Right forelimb (tissue), 1 donor: ENCODE data around the gene CACNA1G.

ENCODE experiments used
- DNase-seq: peaks from one replicate; pipeline ENCODE4 v3.0.0-alpha.2; 2018

The CACNA1G gene

DNA sequence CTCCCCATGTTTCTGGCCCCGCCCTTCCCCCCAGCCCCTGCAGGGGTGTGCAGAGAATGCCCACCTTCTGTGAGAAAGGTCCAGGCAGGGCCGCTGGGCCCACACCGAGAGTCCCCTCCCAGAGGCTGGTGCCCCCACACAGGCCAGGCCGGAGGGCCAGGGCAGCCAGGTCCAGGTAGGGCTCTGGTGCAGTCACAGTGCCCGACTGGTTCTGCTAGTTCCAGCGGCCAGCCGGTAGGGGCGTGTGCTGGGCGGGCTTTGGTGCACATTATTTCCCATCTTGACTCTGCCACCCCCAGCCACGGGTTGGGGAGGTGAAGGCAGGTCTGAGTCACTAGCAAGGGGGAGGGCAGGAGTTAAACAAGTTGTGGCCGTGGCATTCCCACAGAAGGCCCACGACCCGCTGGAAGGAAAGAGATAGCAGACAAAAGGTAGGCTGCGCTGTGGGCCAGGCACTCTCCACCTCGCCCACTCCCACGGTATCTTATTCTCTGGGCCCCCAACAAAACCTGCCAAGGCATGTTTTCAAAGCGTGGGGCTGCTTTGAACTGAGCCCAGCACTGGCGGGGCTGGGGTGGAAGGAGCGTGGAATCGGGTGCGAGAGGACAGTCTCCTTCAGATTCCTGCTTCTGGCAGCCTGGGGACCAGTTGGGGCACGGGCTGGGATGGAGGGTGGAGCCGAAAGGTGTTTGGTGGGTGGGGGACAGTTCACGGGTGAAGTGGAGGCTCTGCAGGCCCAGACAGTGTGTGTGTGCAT lies 26.1 kb upstream of the CACNA1G start:
- DNase-seq, result no peak

DNA sequence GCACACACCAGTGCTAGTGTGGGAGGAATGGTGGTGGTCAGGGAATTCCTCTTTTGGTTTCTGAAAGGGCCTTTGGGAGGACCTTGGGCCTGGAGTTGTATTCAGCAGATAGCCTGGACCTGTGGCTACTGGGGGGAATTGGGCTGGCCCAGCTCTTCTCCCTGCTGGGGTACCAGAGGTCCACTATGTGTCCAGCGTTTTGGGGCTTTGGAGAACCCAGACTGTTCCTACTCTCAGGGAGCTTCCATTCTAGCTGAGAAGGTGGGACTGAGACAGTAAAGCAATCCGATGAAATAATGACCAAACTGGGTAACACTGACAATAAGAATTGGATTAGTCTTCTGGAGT lies 25.6 kb upstream of the CACNA1G start:
- no peak for DNase-seq

DNA sequence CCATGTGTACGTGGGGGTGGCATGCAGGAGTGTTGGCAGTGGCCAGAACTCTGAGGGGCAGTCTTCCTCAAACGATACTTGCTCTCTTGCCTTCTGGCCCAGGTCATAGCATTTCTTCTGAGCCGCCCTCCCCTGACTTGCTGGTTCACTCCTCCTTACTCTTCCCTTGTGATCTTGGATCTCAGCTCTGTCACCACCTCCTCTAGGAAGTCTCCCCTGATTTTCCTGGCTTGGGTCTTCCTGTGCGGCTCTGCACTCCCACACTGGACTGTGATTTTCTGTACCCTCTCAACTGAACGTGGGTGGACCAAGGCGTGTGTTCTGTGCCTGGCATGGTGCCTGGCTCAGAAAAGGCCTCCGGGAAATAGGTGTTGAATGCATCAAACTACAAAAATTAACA lies 25.1 kb upstream of the CACNA1G start:
- DNase-seq, result no peak

DNA sequence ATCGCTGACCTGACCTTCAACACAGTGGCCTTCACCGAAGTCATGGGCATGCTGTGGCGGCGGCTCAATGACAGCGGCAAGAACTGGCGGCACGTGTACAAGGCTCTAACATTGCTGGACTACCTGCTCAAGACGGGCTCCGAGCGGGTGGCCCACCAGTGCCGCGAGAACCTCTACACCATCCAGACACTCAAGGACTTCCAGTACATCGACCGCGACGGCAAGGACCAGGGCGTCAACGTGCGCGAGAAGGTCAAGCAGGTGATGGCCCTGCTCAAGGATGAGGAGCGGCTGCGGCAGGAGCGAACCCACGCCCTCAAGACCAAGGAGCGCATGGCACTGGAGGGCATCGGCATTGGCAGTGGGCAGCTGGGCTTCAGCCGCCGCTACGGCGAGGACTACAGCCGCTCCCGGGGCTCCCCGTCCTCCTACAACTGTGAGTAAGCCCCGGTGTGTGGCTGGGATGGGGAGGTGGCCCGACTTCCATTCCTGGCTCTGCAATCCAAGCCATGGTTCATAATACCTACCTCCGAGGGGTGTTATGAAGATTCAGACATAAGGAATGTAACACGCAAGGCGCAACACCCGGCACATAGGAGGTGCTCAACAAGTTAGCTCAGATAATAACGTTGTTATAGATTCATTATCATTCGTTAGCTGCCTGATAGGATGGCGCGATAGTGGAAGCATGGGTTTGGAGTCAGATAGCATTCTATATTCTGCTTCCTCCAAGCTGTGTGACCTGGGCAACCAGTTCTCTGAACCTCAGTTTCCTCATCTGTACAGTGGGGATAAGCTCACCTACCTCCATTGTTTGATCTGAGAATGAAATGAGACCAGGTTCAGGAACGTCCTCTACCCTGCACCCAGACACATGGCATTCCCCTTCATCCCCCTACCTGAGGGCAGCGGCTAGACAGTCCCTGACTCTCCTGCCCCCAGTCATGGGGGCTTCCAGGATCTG lies 23.6 kb upstream of the CACNA1G start:
- no peak for DNase-seq

DNA sequence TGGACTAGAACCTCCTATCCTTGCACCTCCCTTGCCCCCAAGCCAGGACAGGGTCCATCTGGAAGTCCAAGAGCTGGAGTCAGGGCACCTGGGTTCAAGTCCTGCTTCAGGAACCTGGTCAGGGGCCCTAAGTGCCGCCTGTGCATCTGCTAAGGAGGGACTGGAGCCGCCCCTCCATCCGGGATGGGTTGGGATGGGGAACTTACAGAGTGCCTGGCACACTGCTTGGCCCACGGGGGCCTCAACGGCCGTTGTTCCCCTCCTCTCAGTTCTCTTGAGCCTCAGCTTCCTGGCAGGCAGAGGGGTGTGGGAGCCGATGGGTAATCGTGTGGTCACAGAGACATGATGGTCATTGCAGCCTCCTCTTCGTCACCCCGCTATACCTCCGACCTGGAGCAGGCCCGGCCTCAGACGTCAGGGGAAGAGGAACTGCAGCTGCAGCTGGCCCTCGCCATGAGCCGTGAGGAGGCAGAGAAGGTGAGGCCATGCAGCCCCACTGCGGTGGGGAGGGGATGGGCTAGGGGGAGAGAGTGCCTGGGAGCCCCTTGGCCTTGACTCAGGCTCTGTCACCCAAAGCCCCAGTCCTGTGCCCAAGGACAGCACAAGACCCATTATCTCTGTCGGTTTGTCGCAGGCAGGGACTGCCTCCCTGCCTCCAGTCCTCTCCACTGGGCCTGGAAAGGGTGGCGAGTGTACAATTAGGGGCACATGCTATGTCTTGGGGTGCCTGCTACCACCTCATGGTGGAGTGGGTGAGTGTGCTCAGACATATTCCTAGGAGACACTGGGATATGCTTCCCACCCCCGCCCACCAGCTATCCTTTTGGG lies 22.6 kb upstream of the CACNA1G start:
- no peak for DNase-seq

DNA sequence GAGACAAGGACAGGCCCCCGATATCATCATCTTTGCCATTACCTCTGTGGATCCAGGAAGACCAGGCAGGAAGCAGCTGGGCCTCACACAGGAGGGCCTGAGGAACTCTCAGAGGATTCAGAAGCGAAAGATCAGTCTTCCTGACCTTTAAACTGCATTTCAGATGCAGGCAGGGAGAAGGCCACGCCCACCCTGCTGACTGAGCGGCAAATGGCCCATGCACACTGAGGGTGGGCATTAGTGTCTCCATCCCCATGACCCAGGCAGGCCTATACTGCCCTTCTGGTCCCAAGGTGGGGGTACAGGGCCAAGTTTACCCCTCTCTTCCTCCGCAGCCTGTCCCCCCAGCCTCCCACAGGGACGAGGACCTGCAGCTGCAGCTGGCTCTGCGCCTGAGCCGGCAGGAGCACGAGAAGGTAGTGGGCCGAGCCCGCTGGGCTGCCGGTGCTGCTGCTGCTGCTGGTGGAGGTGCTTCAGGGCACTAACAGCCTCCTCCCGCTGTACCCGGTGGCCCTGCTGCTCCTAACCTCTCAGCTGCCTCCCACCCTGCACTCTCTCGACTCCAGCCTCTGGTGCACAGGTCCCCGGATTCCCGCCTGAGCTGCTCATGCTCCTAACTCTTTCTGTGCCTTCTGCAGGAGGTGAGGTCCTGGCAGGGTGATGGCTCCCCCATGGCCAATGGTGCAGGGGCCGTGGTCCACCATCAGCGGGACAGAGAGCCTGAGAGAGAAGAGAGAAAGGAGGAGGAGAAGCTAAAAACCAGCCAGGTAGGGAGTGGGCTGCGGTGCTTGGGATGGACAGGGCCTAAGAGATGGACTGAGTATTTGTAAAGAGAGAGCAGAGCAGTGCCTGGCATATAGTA lies 21.7 kb upstream of the CACNA1G start:
- no peak for DNase-seq

DNA sequence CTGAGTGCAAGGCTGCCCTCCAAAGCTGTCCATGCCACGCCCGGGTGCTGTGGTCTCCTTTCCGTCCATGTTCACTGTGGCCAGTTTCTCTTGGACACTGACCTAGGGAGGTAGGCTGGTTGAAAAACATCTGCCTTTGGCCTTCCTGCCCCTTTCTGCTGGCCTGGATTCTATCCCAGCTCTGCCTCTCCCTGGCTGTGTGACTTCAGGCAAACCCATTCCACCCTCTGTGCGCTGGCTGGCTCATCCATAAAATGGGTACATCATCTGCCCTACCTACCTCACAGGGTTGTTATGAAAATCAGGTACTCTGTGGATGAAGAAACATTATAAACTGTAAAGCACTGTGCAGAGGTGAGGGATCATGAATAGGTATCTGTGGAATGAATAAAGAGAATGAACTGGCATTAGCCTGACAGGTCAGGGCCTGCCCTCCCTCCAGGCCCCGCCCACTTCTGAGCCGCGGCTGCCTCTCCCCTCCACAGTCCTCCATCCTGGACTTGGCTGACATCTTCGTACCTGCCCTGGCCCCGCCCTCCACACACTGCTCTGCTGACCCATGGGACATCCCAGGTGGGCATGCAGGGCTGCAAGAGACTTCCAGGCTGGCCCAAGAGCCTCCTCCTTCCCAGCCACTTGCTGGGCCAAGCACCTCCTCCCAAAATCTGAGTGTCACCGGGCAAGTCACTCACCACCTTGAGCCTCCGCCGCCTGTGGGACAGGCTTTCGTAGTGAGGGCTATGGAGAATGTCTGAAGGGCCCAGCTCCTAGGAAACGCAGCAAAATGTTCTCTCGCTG lies 20.6 kb upstream of the CACNA1G start:
- DNase-seq, result no peak

DNA sequence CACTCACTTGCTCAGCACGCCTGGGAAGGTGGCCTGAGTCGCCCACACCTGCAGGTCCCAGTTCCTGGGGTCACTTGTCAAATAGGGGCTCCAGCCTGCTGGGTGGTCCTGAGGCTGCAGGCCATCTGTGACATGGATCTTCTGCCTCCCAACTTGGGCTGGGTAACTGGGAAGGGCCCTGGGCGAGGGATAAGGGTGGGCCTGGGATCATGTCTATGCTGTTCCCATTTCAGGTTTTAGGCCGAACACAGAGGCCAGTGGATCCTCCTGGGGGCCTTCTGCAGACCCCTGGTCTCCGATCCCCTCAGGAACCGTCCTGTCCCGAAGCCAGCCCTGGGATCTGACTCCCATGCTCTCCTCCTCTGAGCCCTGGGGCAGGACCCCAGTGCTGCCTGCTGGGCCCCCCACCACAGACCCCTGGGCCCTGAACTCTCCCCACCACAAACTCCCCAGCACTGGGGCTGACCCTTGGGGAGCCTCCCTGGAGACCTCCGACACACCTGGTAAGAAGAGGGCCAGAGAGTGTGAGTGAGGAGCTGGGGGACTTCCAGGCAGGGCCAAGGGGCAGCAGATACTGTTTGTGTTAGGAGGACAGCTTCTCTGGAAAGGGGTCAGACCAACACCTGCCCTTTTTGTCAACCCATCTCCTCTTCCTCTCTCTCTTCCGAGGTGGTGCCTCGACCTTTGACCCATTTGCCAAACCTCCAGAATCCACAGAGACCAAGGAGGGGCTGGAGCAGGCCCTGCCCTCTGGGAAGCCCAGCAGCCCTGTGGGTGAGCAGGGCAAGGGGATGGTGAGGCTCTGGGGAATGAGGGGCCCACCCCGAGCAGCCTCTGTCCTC lies 19.7 kb upstream of the CACNA1G start:
- no peak for DNase-seq

DNA sequence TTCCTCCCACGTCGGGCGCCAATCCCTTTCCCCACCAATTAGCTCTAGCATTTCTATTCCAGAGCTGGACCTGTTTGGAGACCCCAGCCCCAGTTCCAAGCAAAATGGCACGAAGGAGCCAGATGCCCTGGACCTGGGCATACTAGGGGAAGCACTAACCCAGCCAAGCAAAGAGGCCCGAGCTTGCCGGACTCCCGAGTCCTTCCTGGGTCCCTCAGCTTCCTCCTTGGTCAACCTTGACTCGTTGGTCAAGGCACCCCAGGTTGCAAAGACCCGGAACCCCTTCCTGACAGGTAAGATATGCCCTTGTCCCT lies 19.2 kb upstream of the CACNA1G start:
- DNase-seq, result no peak

DNA sequence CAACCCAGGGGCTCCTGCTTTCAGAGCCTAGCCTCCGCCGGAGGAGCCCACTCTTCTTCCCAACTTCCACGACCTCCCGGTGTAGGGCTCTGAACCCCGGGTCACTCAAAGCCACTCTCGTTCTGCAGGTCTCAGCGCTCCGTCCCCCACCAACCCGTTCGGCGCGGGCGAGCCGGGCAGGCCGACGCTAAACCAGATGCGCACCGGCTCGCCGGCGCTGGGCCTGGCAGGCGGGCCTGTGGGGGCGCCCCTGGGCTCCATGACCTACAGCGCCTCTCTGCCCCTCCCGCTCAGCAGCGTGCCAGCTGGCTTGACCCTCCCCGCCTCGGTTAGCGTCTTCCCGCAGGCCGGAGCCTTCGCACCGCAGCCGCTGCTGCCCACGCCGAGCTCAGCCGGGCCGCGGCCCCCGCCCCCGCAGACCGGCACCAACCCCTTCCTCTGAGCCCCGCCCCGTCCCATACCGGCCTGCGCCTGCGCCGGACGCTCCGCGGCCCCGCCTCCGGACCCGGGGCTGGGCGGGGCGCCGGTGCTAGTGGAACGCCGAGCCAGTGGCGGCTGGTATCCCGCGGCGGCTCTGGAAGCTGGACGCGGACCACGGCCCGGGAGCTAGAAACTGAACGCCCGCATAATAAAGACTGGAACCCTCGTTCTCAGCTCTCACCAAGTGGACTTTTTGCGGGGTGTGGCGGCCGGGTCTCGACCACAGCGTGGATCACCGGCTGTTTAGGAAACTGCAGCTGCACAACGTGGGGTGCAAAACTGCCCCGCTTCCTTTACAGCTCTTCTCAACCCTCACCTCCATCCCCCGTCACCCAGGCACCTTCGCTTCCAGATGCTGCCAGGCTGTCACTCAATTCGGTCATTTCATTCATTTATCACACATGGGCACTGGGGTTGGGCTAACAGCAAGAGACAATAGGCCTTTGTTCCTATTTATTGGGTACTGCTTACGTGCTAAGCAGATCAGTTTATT lies 18.5 kb upstream of the CACNA1G start:
- DNase-seq, result peak; percentile 90

DNA sequence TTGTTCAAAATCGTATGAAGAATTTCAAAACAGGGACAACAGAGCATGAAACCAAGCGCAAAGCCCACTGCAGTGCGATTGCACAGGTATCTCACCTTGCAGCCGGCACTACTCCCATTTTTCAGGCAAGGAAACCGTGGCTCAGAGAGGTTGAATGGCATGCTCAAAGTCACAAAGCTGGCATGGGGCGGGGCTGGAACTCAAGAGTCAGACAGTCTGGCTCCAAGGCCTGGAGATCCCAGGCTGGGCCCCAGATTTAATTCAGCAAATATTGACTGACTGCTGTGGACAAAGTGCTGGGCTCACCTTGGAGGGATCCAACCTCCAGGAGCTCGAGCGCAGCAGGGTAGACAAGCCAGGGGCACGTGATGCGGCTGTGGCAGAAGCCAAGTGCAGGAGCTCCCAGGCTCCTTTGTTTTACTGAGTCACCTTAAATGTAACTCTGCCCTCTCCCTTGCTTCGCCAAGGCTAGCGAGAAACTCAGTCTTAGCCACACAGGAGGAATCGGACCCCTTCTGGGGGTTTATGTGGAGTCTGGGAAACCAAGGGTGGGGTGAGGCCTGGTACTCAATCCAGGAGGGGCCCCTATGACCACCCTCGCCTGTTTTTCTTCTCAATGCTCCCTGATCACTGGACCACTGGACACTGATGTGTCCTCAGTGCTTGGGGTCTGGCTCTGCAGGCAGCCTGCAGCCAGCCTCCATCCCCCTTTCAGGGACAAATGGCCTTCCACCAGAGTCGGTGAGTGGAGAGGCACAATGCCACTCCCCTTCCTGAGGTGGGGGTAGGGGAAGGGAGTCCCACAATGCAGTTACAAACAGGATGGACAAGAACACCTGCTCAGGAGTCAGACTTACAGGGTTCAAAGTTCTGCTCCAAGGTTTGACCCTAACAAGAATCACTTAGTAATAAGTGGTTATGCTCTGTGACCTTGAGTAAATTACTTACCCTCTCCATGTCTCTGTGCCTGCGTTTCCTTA lies 17.4 kb upstream of the CACNA1G start:
- no peak for DNase-seq

DNA sequence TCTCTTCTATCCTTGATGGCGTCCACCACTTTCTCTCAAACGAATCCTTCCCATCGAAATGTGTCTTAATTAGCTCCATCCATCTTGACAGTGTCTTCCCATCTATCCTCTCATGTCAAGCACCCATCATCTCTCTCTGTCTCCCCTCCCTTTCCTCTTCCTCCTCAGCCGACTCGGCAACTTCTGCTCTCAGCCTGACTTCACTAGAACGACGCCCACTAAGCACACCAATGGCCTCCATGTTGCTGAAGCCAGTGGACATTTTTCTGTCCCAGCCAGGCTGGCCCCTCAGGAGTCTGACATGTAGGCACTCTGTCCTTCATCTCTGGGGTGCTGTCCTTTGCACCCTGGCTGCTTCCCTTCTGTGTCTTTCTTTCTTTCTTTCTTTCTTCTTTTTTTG lies 16.0 kb upstream of the CACNA1G start:
- DNase-seq, result no peak

DNA sequence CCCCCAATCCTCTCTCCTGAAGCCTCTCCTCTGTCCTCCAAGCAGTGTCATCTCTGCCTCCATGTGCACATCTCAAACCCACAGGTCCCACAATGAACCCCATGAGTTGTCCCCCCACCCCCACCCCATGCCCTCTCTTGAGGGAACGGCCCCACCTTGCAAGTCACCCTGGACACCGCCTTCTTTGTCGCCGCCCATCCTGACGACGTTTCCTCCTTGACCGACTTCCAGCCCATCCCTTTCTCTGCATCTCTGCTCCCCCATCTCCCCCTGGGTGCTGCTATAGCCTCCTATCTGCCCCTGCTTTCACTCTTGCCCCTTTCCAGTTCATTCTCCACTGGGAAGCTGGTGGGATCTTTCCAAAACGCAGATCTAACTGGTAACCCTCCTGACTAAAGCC lies 15.2 kb upstream of the CACNA1G start:
- no peak for DNase-seq

DNA sequence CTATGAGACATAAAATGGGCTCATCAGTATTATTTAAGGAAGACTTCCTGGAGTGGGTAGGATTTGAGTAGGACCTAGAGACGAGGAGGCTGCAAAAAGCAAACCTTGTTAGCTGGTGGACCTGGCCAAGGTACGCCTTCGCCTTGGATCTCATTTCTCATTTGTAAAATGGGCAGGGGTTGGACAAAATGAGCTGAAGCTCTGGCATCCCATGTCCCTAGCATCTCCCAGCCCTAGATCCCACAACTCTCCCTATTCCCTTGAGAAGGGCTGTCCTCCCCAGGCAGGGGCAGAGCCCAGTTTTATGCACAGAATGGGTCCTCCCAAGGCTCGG lies 13.8 kb upstream of the CACNA1G start:
- no peak for DNase-seq

DNA sequence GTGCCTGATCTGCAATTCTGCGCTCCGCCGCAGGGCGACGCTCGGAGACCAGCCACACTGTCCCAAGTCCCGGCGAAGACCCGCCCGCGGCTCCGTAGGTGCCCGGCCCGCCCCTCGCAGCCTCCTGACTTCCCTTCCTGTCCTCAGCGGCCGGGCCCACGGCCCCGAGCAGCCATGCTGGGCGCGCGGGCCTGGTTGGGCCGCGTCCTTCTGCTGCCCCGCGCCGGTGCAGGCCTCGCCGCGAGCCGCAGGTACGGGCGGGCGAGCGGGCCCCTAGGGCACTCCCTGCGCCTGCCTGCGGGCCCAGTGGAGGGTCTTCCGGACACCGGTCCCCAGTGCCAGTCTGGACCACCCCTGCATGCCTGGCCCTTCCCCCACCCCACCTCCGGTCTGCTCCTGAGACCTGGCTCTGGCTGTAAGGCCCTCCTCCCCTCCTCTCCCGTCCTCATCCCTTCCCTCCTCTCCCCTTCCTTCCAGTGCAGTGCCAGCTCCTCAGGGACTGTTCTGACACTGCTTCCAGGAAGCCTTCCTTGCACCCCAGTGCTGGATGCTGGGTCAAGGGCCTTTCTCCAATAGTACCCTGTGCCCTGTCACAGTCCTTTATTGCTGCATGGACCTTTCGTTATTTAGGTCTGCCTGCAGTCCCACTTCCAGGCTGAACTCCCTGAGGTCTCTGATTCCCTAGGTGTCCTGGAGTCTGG lies 13.3 kb upstream of the CACNA1G start, which contains the start of gene SPATA20:
Gene SPATA20 (plus strand): TSS at position 140 of the 701 bp plus-strand sequence. CDS start 35 bp downstream, at position 175.
- DNase-seq, result peak; percentile 92

DNA sequence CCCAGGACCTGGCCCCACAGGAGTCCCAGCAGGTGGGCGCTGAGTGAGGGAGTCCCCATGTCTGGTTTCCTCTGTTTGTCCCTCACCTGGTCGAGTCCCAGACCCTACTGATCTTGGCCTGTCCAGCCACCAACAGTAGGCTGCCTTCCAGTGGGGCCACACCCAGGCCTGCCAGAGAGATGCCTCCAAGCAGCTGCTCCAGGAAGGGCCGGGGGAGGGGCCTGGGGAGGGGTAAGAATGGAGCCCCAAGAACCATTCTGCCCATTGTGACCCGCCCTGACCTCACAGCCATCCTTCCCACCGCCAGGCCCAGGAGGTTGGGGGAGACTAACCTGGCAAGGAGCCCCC lies 12.8 kb upstream of the CACNA1G start:
- no peak for DNase-seq

DNA sequence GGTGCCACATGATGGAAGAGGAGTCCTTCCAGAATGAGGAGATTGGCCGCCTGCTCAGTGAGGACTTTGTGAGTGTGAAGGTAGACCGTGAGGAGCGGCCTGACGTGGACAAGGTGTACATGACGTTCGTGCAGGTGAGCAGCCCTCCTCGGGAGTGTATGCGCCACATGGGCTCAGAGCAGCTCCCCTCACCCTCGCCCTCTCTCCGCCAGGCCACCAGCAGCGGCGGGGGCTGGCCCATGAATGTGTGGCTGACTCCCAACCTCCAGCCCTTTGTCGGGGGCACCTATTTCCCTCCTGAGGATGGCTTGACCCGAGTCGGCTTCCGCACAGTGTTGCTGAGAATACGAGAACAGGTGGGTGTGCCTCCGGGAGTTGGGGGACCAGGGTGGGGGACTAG lies 11.7 kb upstream of the CACNA1G start:
- no peak for DNase-seq
